NCI-H226 (cell line): ENCODE measurements around the gene CSF3.

Experiments used
- DNase-seq: peaks from one replicate; pipeline ENCODE4 v3.0.0-alpha.2; 2015

The CSF3 gene

DNA sequence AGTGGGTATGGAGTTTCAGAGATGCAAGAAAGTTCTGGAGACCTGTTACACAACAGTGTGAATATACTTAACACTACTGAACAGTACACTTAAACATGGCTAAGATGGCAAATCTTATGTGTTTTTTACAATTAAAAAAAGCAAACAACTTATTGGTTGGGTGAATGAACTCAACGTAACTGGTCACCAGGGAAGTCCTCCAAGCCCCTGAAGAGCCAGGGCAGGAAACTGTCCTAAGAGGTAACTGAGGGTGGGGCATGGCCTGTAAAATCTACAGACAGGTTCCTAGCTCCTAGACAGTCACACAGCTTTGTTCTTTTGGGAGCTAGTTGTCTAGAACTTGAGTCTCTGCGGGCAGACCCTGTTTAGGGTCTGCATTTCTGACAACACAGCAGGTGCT is 10.3 kb downstream of the CSF3 start:
- DNase-seq, result peak; percentile 0

DNA sequence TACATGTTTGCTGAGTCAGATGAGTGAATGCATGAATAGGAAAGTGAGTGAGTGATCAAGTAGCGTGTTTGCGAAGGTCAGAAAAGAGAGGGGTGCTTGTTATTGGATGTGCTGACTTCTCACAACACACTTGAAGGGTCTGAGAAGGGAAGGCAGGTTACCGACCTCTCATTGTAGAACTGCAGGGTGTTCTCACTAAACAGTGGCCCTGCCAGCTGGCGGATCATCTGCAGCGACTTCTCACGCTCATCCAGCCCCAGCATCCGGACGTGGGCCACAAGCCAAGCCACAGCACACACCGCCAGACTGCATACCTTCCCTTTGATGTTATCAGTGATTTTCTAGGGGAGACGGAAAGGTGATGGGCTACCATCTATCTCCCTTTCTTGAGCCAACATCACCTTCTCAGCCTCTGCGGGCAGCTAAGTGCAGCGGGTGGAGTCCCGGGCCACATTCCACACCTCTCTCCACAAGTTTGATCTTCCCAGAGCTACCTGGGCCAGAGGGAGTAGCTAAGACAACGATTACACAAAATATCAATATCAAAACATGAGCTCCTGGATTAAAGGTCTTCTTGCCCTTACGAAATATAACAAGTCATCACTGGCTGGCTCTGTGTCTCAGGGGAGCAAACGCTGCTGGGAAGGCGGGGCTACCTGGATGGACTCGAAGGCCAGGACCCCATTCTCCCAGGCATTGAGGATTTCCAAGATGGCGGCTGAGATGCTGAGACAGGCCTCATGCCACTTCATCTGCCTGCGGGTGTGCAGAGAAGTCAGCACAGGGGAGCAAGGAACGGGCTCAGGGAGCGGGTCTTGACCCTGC is 11.0 kb downstream of the CSF3 start:
- peak; percentile 4 for DNase-seq

DNA sequence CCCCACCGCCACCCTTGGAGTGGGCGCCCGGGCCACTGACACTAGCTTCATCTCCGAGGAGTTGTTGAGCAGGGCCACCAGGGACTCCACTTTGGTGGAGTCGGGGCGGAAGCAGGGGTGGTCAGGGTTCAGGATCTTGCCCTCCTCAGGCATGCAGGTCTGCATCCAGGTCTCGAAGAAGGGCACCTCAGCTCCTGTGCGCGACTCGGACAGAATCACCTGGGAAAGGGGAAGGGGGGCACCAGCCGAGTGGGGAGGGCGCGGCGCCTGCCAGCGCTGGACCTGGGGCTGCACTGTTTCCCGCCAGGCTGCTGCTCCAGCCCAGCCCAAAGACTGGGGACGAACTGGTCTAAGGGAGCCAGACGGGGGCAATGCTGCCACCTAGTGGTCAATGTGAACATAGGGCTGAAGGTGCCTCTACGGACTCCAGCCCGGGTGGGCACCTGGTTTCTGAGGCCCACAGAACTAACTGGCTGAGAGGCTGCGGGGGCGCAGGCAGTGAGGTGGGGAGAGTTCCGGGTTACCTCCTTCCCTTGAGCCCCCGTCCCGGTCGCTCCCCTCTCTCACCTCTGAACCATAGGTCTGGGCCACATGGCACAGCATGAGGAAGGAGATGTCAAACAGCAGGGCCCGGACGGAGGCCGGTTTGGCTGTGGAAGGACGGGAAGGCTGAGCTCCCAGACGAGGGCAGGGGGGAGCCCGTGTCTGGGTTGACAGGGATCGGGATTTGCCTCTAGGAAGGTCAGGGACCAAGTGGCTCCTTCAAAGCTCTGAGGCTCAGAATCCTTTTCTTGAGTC is 11.8 kb downstream of the CSF3 start:
- DNase-seq, result peak; percentile 64

DNA sequence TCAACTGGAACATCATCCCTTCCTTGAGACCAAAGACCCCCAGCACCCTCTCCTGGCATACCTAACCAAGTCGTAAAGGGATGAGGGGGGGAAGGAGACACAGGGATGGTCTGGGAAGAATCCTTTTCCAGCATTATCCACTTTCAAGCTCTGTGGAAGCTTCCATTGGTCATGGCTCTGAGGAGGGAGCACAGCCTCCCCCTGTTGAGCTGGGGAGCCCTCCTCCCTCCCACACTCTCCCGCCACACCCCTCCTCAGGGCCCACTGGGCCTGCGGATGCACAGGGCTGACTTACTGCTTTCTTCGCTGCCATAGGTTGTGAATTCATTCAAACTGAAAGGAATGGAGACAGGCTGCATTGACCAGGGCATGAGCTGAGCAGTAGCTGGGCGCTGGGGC is 12.4 kb downstream of the CSF3 start:
- peak; percentile 1 for DNase-seq

DNA sequence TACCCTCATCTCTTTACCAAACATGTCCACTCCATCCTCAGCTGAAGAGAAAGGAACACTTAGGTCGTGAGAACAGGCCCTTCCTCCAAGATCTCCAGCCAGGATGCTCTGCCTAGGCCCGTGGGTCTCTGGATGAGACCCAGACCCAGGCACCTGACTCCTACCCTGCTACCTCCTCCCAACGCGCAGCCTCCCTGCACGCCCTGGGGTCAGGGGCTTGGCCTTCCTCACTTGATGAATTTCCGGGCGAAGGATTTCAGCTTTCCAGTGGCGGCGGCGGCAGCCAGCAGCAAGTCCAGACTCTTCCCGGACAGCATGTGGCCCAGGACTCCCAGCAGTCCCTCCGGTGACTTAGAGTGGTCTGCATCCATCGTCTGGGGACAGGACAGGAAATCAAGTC is 13.4 kb downstream of the CSF3 start:
- DNase-seq, result peak; percentile 0

DNA sequence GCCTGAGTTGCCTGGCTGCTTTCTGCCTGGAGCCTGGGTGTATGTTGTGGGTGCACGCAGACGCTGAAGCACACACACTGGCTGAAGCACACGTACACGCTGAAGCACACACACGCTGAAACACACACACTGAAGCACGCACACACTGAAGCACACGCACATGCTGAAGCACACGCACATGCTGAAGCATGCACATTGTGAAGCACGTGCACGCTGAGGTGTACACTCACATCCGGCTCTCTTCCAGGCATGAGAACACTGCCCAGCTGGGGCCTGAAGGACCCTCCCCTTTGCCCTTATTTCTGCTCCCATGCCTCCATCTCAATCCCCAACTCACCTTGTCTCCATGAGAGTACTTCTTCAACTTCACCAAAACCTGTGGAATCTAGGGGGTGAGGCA is 16.5 kb downstream of the CSF3 start:
- DNase-seq, result no peak

DNA sequence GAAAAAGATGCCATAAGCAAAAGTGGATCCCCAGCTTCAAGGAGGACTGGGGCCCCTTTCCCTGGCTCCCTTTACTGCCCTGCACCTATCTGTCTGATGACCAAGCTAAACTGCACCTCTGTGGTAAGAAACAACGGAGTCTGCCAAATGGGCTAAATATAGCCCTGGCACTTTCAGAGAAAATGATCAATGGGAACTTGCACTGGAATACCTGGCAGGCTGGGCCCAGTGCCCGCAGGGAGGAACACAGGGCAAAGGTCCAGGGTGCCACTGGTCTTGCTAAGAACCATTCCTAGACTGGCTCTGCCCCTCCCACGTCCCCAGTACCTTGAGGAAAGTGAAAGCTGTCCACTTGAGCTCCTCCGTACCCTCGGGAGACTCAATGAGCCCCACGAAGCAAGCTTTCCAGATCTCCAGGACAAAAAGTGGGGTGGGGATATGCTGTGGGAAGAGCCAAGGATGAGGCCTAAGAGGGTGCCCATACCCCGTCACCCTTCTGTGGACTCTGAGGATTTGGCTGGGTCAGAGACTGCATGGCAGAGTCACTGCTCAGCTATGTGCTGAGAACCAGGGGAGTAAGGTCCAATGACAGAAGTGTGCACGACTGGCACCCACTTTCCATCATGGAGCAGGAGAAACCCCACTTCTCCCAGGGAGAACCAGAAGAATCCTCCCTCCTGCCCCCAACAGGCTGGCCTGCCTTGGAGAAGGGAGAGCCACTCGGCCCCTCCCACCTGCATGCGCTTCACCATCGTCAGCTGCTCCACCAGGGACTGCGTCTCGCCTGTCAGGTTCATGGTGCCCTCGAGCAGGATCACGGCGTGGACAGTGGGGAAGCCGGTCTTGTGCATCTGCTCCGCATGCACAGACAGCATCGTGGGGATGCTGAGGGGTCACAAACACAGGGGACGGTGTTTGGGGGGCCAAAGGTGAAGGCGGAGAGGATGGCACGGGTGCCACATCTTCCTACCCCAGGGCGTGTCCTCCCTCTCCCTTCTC is 17.4 kb downstream of the CSF3 start:
- DNase-seq, result no peak

DNA sequence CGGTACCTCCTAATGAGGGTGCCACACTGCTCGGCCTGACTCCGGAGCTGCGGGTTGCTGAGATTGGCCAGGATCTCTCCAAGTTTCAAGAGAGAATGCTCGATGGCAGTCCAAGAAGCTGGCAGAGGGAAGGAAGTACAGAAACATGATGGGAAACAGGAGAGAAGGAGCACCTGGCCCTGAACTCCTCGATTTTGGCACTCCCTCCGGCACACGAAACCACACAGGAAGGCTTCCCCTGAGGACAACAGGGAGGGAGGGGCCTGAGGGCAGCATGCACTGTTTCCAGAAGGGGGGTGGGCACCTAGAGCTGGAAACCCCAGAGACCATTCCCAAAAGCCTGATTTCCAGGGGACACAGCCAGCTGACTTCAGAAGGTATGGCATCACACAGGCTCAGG is 18.1 kb downstream of the CSF3 start:
- DNase-seq, result no peak

DNA sequence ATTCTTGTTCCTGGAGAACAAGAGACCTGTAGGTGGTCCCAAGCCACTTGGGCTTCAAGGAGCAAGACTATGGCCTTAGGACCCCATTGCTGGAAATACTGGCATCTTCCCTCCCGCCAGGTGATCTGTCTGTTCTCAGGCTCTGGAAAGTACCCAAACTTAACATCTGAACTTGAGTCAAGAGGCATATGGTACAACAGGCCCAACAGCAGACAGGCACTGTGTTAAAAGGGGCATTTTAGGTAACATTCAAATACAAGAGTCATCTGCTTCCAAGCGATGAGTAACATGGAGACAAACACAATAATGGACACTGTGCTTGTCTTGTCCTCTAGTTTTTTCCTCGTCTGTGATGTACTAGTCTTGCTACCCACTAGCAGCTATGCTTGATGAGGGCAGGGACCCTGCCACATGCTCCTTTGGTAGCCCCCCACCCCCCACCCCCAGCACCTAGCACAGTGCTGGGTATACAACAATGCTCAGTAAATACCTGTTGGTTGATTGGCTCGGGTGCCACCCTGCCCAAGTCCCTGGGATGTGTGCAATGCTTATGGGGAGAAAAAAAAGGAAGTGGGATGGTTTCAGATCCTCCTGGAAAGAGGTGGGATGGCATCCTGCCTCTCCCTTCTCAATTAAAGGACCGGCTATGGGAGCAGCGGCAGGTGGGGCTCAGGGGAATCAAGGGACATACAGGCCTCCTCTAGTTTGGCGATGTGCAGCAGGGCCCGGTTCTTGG is 19.4 kb downstream of the CSF3 start:
- DNase-seq, result no peak

DNA sequence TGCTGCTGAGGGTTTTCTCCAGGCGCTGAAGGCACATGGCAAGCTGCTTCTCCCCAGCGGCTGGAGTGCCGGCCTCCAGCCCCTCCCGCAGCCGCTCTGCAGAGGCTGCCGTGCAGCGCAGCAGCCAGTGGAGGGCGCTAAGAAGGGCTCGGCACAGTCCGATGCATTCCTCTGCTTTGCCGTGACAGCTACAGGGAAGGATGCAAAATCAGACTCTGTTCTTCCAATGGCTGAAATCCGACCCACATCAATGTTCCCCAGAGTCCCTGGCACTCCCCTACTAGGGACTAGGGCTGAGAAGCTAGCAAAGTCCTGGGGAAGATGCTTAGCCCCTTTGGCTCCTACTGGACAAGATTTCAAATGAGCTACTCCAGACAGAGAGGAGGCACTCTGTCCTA is 19.9 kb downstream of the CSF3 start:
- no peak for DNase-seq

DNA sequence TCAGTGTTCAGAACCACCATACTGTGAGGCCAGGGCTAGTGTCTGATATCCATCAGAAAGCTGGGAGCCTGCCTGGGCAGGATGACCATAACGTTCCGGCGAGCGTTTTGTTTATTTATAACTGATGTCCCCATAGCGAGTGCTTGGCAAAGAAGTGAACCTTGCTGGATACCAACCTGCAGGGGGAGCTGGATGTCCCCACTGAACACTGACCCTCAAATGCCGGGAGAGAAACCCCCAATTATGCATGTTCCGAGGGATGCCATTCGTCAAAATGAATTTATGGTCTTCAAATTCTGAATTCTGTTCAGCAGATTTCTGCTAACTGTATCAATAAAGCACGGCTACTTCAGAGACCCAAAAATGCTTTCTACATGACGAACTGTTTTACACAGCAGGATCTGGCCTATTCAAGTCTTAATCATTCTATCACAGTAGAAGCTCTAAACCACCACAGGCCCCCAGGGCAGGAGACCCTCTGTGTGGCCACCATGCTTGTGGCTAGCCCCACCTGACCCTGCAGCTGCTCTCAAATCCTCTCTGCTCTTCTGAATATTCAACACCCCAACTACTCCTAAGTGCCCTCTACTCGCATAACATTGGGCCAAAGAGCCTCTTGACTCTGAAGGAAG is 23.8 kb downstream of the CSF3 start:
- DNase-seq, result peak; percentile 47

DNA sequence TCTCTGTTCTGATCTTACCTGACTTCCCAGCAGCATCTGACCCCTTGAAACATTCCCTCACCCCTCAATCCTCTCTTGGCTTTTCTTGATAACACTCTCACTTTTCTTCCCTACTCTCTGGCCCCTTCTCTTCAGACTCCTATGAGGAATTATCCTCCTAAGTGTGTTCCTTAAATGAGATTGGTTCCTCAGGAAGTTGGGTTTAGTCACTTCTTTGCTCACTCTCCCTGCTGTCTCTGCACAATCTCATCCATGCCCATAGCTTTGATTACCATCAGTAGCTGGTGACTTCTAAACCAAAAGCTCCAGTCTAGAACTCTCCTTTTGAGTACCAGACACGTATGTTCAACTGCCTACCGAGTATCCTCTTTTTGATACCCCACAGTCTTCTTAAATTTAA is 26.0 kb downstream of the CSF3 start:
- DNase-seq, result no peak

DNA sequence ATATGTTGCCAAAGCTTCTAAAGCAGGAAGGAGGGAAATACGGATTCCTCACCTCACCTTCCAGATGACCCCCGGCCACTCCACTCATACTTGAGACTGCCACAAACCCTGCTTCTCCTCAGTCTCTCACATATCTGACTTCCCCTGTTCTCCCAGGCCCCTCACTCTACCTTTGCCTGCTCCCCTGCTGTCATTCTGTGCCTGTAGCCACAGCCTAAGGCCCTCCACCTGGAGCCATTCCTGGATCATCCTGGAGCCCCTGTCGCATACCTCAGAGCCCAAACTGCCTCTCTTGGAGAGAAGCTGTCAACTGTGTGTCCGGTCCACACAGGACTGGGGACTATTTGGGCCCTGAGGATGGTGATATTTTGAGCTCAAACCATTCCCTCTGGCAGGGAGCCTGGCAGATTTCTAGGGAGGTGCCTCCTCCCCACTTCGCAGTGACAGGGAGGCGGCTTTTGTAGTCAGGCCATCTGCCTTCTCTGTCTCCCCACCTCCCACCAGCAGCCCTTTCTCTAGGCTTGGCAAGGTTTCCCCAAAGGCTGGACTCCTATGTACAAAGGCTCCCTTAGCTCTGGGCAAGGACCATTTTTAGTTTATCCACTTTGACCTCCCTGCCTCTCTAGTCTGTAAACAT is 41.3 kb downstream of the CSF3 start:
- DNase-seq, result no peak

DNA sequence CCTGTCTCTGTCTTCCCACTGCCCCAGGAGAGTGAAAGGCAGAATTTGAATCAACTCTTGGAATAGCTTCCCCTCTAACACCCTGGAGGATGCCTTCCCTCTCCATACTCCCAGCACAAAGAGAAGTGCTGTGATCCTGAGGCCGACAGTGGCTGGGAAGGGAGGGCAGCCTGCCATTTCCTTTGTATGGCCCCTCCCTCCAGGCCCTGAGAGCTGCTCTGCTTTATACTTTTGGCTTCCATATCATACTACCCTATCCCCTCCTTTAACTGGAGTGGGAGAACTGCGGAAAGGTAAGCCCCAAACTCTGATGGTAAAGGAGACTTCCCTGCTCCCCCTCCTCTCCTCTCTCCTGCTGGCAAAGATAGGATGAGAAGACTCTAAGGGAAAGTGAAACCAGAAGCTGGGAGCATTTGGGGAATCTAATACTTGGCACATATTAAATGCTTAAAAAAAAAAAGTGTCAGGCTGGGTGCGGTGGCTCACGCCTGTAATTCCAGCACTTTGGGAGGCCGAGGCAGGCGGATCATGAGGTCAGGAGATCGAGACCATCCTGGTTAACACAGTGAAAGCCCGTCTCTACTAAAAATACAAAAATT is 43.0 kb downstream of the CSF3 start:
- no peak for DNase-seq

DNA sequence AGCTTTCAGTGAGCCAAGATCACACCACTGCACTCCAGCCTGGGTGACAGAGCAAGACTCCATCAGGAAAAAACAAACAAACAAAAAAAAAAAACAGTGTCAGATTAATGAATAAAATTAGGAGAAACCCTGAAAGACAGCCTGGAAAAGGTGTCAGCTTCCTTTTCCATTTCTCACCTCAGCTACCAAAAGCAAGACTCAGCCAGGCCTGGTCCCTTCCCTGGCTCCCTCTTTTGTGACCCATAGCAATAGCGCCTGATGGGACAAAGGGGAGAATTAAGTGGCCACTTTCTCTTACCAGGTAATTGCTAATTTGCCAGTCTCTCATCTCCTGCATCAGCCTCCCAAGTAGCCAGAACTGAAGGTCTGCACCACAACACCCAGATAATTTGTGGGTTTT is 43.6 kb downstream of the CSF3 start:
- no peak for DNase-seq

DNA sequence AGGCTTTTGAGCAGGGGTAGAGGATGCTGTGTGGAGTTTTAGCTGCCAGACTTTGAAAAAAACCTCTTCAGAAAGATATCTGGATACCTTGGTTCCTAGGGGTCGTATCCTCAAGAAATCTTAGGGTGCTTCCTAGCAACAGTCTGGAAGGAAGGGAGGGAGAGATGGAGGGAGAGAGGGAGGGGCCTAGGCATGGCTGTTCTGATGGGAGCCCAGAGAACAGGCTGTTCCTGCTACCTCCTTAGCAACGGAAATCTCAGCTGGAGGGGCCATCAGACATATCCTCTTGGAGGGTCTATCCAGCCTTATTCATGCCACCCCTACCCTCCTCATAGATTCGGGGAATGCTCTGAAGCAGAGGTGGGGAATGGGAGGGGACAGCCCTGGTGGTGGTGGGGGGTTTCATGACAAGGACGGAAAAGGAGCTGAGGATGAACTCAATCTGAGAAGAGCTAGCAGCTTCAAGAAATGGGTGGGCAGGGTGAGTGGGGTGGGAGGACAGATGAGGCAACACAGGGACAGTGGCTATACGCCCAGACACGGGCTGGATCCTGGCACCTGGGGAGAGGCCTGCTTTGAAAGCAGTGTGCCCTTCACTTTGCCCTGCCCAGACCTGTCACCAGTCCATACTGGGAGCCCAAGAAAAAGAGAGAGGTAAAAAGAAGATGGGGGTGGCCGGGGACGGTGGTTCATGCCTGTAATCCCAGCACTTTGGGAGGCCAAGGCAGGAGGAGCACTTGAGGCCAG is 44.7 kb downstream of the CSF3 start:
- no peak for DNase-seq

DNA sequence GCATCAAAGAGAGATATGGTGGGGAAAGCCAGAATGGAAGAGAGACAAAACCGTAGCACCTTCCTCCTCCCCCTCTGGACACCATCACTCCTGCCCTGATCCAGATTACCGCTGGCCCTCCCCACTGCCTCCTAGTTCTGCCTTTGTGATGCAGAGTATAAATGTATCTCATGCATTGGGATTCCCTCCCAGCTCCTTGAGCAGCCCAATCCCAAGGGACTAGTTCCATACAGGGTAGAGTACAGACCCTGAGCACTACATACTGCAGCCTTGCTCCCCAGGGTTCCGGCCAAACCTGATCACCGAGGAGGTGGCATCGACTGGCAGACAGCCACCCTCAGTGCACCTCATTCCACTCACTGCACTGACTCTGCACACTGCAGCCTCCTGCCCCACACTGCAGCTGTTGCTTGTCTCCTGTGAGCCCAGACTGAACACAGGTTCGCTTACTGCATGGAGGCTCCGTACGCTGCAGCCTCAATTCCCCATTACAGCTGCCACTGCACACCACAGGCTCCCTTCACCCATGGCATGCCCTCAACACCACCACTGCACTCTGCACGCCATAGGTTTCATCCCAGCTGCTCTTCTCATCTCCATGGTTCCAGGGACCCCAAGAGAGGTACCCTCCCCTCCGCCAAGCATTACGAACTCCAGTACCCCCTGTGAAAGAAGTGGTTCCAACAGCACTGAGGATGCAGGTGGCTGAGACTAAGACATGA is 45.8 kb downstream of the CSF3 start:
- DNase-seq, result no peak

DNA sequence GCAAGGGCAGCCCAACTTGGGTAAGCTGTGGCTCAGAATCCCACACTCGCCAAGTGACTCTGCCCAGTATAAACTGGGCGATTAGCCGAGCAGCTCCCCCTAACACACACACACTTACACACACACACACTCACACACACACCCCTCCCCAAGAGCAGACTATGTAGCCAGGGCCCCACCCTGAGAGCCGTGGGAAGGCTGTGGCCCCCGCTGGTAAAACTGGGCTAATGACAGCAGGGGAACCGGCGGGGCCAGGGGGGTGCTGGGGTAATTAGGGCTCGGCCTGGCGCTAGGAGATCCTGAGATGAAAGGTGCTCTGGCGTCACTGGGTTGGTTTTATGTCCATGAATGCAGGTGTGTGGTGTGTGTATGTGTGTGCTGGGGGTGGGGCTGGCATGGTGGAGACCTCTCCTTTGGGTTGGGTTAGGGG is 46.4 kb downstream of the CSF3 start:
- DNase-seq, result no peak
